Esophagus squamous epithelium (tissue), 4 donors: ENCODE results near the gene CCDC152.

Experiments
- CTCF ChIP-seq, 6 experiments: fragments of 450-650 bp in 4 of 6; fragments of 200-600 bp in 2 of 6; sonication (generic) in 2 of 6; IDR thresholded peaks; one replicate each; pipeline ENCODE4 v1.5.1; 2016 to 2019; ENCODE audit warnings: antibody characterized with exemption in 6 of 6, mild to moderate bottlenecking in 4 of 6, moderate library complexity in 4 of 6
- POLR2A ChIP-seq, 4 donors: fragments of 450-650 bp; IDR thresholded peaks; one replicate each; pipeline ENCODE4 v1.6.1; 2017; ENCODE audit warnings: antibody characterized with exemption in 4 of 4, mild to moderate bottlenecking in 4 of 4, moderate library complexity in 3 of 4

- TF ChIP-seq POLR2A (IDR thresholded peaks at IDR 0.05) (no peak), CTCF (IDR thresholded peaks at IDR 0.05) (no peak)
Measured at GRCh38 chr5:42721484-42721883, 35.1 kb upstream of the CCDC152 start.
